H1 (cell line): ENCODE data around the gene NCAM1. TPM values are rescaled to one million over a fixed set of nuclear protein-coding genes. Genes with fewer than 3 reads are reported as not detected.

Experiments
- CTCF ChIA-PET: fragments of 300-600 bp; sonication (Branson Sonifier 250); formaldehyde crosslinking; loops from one replicate; lab custom pipeline; 2021; ENCODE audit not compliant: partially characterized antibody; lab: Charles Lee
- POLR2A ChIA-PET: fragments of 300-600 bp; sonication (Branson Sonifier 250); formaldehyde crosslinking; loops from one replicate; lab custom pipeline; 2021; ENCODE audit warnings: inconsistent platforms; ENCODE audit not compliant: partially characterized antibody; lab: Charles Lee
- DNase-seq, 2 experiments: peaks; one replicate each; pipeline versions ENCODE4 v3.0.0 to v3.0.0-alpha.2; 2010 to 2022; ENCODE audit warnings: low spot score in 2 of 2, low read depth in 1 of 2, mixed read lengths in 1 of 2
- FAIRE-seq: peaks from 2 replicates; lab custom pipeline; 2011; peaks lifted over from hg19 to GRCh38; lab: Jason Lieb, UNC
- H2AFZ ChIP-seq: 2 replicates; pipeline ENCODE4 v1.8.1; 2012; ENCODE audit warnings: low read length, inconsistent platforms
- H2AK5ac ChIP-seq: 2 replicates; pipeline ENCODE4 v1.6.1; 2013; ENCODE audit warnings: low read depth, low read length
- H2BK120ac ChIP-seq: replicated peaks from 2 replicates; pipeline ENCODE3; 2013; ENCODE audit warnings: low read depth, low read length, inconsistent platforms
- H2BK12ac ChIP-seq: 2 replicates; pipeline ENCODE4 v1.6.1; 2013; ENCODE audit warnings: low read depth, low read length
- H2BK15ac ChIP-seq: 2 replicates; pipeline ENCODE4 v1.6.1; 2013; ENCODE audit warnings: low read length
- H2BK20ac ChIP-seq: 2 replicates; pipeline ENCODE4 v1.6.1; 2013; ENCODE audit warnings: low read length
- H2BK5ac ChIP-seq: 2 replicates; pipeline ENCODE4 v1.6.1; 2013; ENCODE audit warnings: low read depth, low read length
- H3K14ac ChIP-seq: 2 replicates; pipeline ENCODE4 v1.6.1; 2013; ENCODE audit warnings: inconsistent platforms; ENCODE audit not compliant: insufficient read length
- H3K18ac ChIP-seq: 2 replicates; pipeline ENCODE4 v1.6.1; 2013; ENCODE audit warnings: low read length; ENCODE audit errors: extremely low read depth
- H3K23ac ChIP-seq: 2 replicates; pipeline ENCODE4 v1.6.1; 2013; ENCODE audit warnings: inconsistent platforms; ENCODE audit not compliant: insufficient read length
- H3K23me2 ChIP-seq: 2 replicates; pipeline ENCODE4 v1.6.1; 2013; ENCODE audit warnings: low read depth, low read length
- H3K27ac ChIP-seq: 2 replicates; pipeline ENCODE4 v1.6.1; 2011; ENCODE audit warnings: low read depth, low read length, inconsistent platforms
- H3K27me3 ChIP-seq, 4 experiments: replicated peaks in 1 of 4; 1 replicate in 1 of 4; 2 replicates in 3 of 4; pipeline versions ENCODE4 v1.6.1 to v1.8.1; 2011 to 2013; ENCODE audit warnings: low read length in 3 of 4, mild to moderate bottlenecking in 3 of 4, inconsistent platforms in 2 of 4, mixed read lengths in 2 of 4, moderate library complexity in 1 of 4; ENCODE audit not compliant: control insufficient read depth in 3 of 4, insufficient read depth in 3 of 4; ENCODE audit errors: extremely low read depth in 1 of 4
- H3K36me3 ChIP-seq, 4 experiments: 2 replicates each; pipeline versions ENCODE4 v1.6.1 to v1.8.1; 2011 to 2013; ENCODE audit warnings: mild to moderate bottlenecking in 4 of 4, low read length in 3 of 4, moderate library complexity in 2 of 4, control low read depth in 1 of 4, inconsistent platforms in 1 of 4; ENCODE audit not compliant: insufficient read depth in 4 of 4, control insufficient read depth in 2 of 4
- H3K4ac ChIP-seq: replicated peaks from 2 replicates; pipeline ENCODE3; 2013; ENCODE audit warnings: low read length, low read depth, mixed read lengths, inconsistent platforms; ENCODE audit not compliant: insufficient read length
- H3K4me1 ChIP-seq, 4 experiments: replicated peaks in 1 of 4; 1 replicate in 1 of 4; 2 replicates in 3 of 4; pipeline versions ENCODE4 v1.6.1 to v1.8.1; 2011 to 2013; ENCODE audit warnings: low read length in 3 of 4, inconsistent platforms in 2 of 4, mixed read lengths in 1 of 4; ENCODE audit not compliant: insufficient read depth in 4 of 4, control insufficient read depth in 3 of 4
- H3K4me2 ChIP-seq, 2 experiments: 2 replicates each; pipeline versions ENCODE4 v1.6.1 to v1.8.1; 2011 to 2013; ENCODE audit warnings: low read depth in 2 of 2, low read length in 2 of 2, control low read depth in 1 of 2, inconsistent platforms in 1 of 2, mild to moderate bottlenecking in 1 of 2; ENCODE audit not compliant: insufficient read depth in 1 of 2
- H3K4me3 ChIP-seq, 4 experiments: fragments of 200-600, 300-600 bp in 1 of 4; sonication (generic), shearing (Covaris generic), sonication (Bioruptor Twin) in 1 of 4; 2 replicates each; pipeline versions ENCODE4 v1.5.1 to v1.8.1; 2011 to 2016; ENCODE audit warnings: low read length in 4 of 4, low read depth in 3 of 4, control low read depth in 2 of 4, inconsistent platforms in 2 of 4, mild to moderate bottlenecking in 2 of 4, mixed read lengths in 1 of 4, moderate library complexity in 1 of 4; ENCODE audit not compliant: insufficient read depth in 2 of 4; ENCODE audit errors: extremely low read depth in 1 of 4
- H3K56ac ChIP-seq: replicated peaks from 2 replicates; pipeline ENCODE3; 2013; ENCODE audit warnings: low read depth, mild to moderate bottlenecking, mixed read lengths, low read length, inconsistent platforms; ENCODE audit not compliant: insufficient read length
- H3K79me1 ChIP-seq: 2 replicates; pipeline ENCODE4 v1.6.1; 2013; ENCODE audit warnings: low read depth, low read length, control low read depth
- H3K79me2 ChIP-seq, 2 experiments: 2 replicates each; pipeline versions ENCODE4 v1.6.1 to v1.8.1; 2012 to 2013; ENCODE audit warnings: low read length in 2 of 2, mild to moderate bottlenecking in 2 of 2, inconsistent platforms in 1 of 2; ENCODE audit not compliant: insufficient read depth in 2 of 2, control insufficient read depth in 1 of 2
- H3K9ac ChIP-seq, 4 experiments: replicated peaks in 1 of 4; 1 replicate in 1 of 4; 2 replicates in 3 of 4; pipeline versions ENCODE4 v1.6.1 to v1.8.1; 2011 to 2013; ENCODE audit warnings: low read depth in 3 of 4, low read length in 3 of 4, control low read depth in 2 of 4, mild to moderate bottlenecking in 2 of 4, moderate library complexity in 2 of 4, inconsistent platforms in 1 of 4; ENCODE audit errors: extremely low read depth in 1 of 4
- H3K9me3 ChIP-seq, 2 experiments: 2 replicates each; pipeline versions ENCODE4 v1.6.1 to v1.8.1; 2012 to 2013; ENCODE audit warnings: mild to moderate bottlenecking in 2 of 2, moderate library complexity in 2 of 2, control low read depth in 1 of 2, inconsistent platforms in 1 of 2, low read depth in 1 of 2, low read length in 1 of 2, mixed read lengths in 1 of 2; ENCODE audit not compliant: insufficient read depth in 2 of 2
- H4K20me1 ChIP-seq, 2 experiments: replicated peaks in 1 of 2; 2 replicates each; pipeline versions ENCODE3 to v1.8.1; 2011 to 2013; ENCODE audit warnings: inconsistent platforms in 2 of 2, low read length in 2 of 2, mild to moderate bottlenecking in 1 of 2; ENCODE audit not compliant: insufficient read depth in 2 of 2, control insufficient read depth in 1 of 2
- H4K5ac ChIP-seq: 2 replicates; pipeline ENCODE4 v1.6.1; 2013; ENCODE audit warnings: low read length, low read depth, mixed read lengths, inconsistent platforms; ENCODE audit not compliant: insufficient read length
- H4K8ac ChIP-seq: 2 replicates; pipeline ENCODE4 v1.8.0; 2013; ENCODE audit warnings: mild to moderate bottlenecking, moderate library complexity, low read length, inconsistent platforms; ENCODE audit not compliant: insufficient read depth; ENCODE audit errors: extremely low read depth
- H4K91ac ChIP-seq: replicated peaks from 2 replicates; pipeline ENCODE3; 2013; ENCODE audit warnings: low read length, mixed read lengths, inconsistent platforms; ENCODE audit not compliant: insufficient read length
- CHD1 ChIP-seq: IDR thresholded peaks from 2 replicates; pipeline ENCODE4 v1.6.1; 2012; ENCODE audit warnings: low read depth, low read length, improper control_type of control experiment
- HDAC6 ChIP-seq: IDR thresholded peaks from one replicate; pipeline ENCODE4 v1.7.1; 2012; ENCODE audit warnings: low read depth, mild to moderate bottlenecking, inconsistent platforms, low read length, moderate library complexity
- NANOG ChIP-seq: IDR thresholded peaks from 2 replicates; pipeline ENCODE4 v1.6.1; 2011; ENCODE audit warnings: low read length, low read depth, mild to moderate bottlenecking, inconsistent platforms; ENCODE audit not compliant: insufficient read depth, poor library complexity, severe bottlenecking
- TAF7 ChIP-seq: optimal IDR thresholded peaks from 2 replicates; pipeline ENCODE3; 2011; ENCODE audit warnings: low read depth, mild to moderate bottlenecking, inconsistent platforms, low read length, moderate library complexity, borderline replicate concordance
- WGBS, 2 experiments: shearing (Covaris generic) in 1 of 2; methylation state at CpG; one replicate each; pipeline versions ENCODE4 v1.1.6 to v1.1.7; 2013 to 2015; ENCODE audit warnings: low lambda C conversion rate in 2 of 2, mixed read lengths in 2 of 2, inconsistent platforms in 1 of 2, low coverage in 1 of 2, missing lambda C conversion rate in 1 of 2; ENCODE audit not compliant: insufficient replicate concordance in 2 of 2, insufficient coverage in 1 of 2, insufficient read length in 1 of 2; ENCODE audit errors: extremely low coverage in 1 of 2, missing lambda C conversion rate in 1 of 2; 5-methylcytosine and 5-hydroxymethylcytosine counted together
- polyA plus RNA-seq, 7 experiments: library from polyadenylated mRNA; depleted of rRNA in 3 of 7; stranded (reverse) in 5 of 7; unstranded in 2 of 7; fragments of >200 nt in 5 of 7; fragments of 200-250 nt in 2 of 7; gene quantifications; 1 replicate in 5 of 7; 2 replicates in 1 of 7; 4 replicates in 1 of 7; pipeline versions ENCODE4 v1.2.1 to v1.2.3, GENCODE V29; 2011 to 2013; ENCODE audit warnings: missing spikeins in 2 of 7, mixed read lengths in 2 of 7
- total RNA-seq: library from RNA; stranded (reverse); fragmentation: NEBNext Ultra II Directional; extraction: Animal tissue kit (Norgen Biotek cat#: 25700); gene quantifications from 2 replicates; pipeline ENCODE4 v1.2.1, GENCODE V29; 2021
- TF ChIP-seq, protein P1 (sequence below): IDR thresholded peaks from 2 replicates; pipeline ENCODE4 v1.6.1; 2012; ENCODE audit warnings: inconsistent platforms

The NCAM1 gene
- total and polyA plus RNA-seq, 2 of the 8 experiments (the other 6 are each of a cell fraction or from before 2014, with no cell fraction given), result 3.1 to 4.3 TPM

DNA sequence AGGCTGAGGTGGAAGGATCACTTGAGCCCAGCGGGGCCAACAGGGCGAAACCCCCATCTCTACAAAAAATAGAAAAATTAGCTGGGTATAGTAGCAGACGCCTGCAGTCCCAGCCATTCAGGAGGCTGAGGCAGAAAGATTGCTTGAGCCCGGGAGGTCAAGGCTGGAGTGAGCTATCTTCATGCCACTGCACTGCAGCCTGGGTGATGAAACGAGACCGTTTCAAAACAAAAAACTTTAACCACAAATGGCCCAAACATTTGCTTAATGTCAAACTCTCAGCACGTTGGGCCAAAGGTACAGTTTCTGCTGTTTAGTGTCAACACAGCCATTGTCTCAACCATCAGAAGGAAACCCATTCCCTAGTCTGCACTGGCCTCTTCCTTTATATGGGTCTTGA is 284.0 kb downstream of the NCAM1 start:
- FAIRE-seq, result no peak
- WGBS, 2 experiments, result 92% methylated on average over 7 of the region's 7 CpGs; no CpG with 5 or more reads in 1 of the 2 experiments

More for the DNA sequence above, 284.0 kb downstream of the NCAM1 start:
- H3K14ac ChIP-seq, result no peak overlapping the region
- no peak overlapping the region for H2BK12ac ChIP-seq
- H4K8ac ChIP-seq, result no peak overlapping the region
- no peak overlapping the region for H2BK20ac ChIP-seq
- H3K27me3 ChIP-seq, result no peaks in the 10 kb centered on the region
- H3K4me2 ChIP-seq, result no peak overlapping the region
- no peak overlapping the region for H2AFZ ChIP-seq
- H3K9ac ChIP-seq, result no peak overlapping the region
- H3K4ac ChIP-seq, result no peak overlapping the region
- H3K23me2 ChIP-seq, result no peaks in the 10 kb centered on the region
- H3K36me3 ChIP-seq, result no peaks in the 10 kb centered on the region
- DNase-seq, result no peak
- H3K27ac ChIP-seq, result no peak overlapping the region
- POLR2A ChIA-PET, result no interaction called here
- no peaks in the 10 kb centered on the region for H3K79me1 ChIP-seq
- H3K23ac ChIP-seq, result no peak overlapping the region
- no peak overlapping the region for H2BK5ac ChIP-seq
- H3K79me2 ChIP-seq, result no peaks in the 10 kb centered on the region
- H3K56ac ChIP-seq, result no peak overlapping the region
- no peak overlapping the region for H2BK15ac ChIP-seq
- no peak overlapping the region for H2AK5ac ChIP-seq
- CTCF ChIA-PET, result no interaction called here
- H3K4me1 ChIP-seq, result peaks cover 0 to 9% (median 8%) of the 10 kb centered on the region in 4 experiments; a peak in 4 of 7 replicates
- no peak overlapping the region for H2BK120ac ChIP-seq
- H4K5ac ChIP-seq, result no peak overlapping the region
- H3K4me3 ChIP-seq, result no peak overlapping the region
- TF ChIP-seq TAF7, result no peak
- no peak for TF ChIP-seq NANOG
- TF ChIP-seq HDAC6, result no peak
- no peak for TF ChIP-seq CHD1
- TF ChIP-seq, protein P1, sequence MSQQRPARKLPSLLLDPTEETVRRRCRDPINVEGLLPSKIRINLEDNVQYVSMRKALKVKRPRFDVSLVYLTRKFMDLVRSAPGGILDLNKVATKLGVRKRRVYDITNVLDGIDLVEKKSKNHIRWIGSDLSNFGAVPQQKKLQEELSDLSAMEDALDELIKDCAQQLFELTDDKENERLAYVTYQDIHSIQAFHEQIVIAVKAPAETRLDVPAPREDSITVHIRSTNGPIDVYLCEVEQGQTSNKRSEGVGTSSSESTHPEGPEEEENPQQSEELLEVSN, result no peak
- TF ChIP-seq, all 59 proteins: peak for 0
- Histone ChIP-seq H3K9me3 (no peaks in the 10 kb centered on the region), H4K20me1 (no peaks in the 10 kb centered on the region), H3K18ac (no peak overlapping the region), H4K91ac (no peak overlapping the region)
